PFSK-1 (cell line): ENCODE data around the gene HJURP.

Experiments
- POLR2AphosphoS5 ChIP-seq: IDR thresholded peaks from 2 replicates; pipeline ENCODE4 v1.6.1; 2012; ENCODE audit warnings: low read depth, mild to moderate bottlenecking, control low read depth, low read length, moderate library complexity
- SIN3A ChIP-seq: IDR thresholded peaks from 2 replicates; pipeline ENCODE4 v1.6.1; 2012; ENCODE audit warnings: mild to moderate bottlenecking, low read length, moderate library complexity, borderline replicate concordance; ENCODE audit not compliant: insufficient read depth
- TAF1 ChIP-seq: IDR thresholded peaks from 2 replicates; pipeline ENCODE4 v1.6.1; 2012; ENCODE audit warnings: low read length, control low read depth, borderline replicate concordance; ENCODE audit not compliant: insufficient read depth
- TF ChIP-seq, protein P1 (sequence below), 2 experiments: IDR thresholded peaks; 2 replicates each; pipeline versions ENCODE4 v1.6.1 to v1.8.0; 2011 to 2012; ENCODE audit warnings: low read depth in 2 of 2, low read length in 2 of 2, control low read depth in 1 of 2, inconsistent platforms in 1 of 2, mild to moderate bottlenecking in 1 of 2, moderate library complexity in 1 of 2; ENCODE audit not compliant: insufficient read depth in 1 of 2

DNA sequence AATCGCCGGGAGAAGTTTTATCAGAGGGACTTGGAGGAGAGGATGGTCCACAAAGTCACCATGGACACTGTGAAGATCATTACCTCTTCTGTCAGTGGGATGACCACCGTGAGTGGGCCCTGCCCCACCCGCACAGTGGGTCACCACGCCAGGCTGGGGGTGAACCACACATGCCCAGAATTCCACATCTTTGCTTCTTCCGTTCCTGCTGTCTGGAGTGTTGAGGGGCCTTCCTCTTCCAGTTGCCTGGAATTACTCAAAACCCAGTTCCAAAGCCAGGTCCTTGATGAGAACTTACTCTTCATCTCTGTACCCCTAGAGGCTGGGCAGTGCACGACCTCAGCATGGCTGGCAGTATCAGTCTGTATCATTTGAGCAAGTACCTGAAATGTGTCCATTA is 54.1 kb downstream of the HJURP start:
- TF ChIP-seq POLR2AphosphoS5 (no peak), TAF1 (no peak), SIN3A (no peak)
- TF ChIP-seq, protein P1, sequence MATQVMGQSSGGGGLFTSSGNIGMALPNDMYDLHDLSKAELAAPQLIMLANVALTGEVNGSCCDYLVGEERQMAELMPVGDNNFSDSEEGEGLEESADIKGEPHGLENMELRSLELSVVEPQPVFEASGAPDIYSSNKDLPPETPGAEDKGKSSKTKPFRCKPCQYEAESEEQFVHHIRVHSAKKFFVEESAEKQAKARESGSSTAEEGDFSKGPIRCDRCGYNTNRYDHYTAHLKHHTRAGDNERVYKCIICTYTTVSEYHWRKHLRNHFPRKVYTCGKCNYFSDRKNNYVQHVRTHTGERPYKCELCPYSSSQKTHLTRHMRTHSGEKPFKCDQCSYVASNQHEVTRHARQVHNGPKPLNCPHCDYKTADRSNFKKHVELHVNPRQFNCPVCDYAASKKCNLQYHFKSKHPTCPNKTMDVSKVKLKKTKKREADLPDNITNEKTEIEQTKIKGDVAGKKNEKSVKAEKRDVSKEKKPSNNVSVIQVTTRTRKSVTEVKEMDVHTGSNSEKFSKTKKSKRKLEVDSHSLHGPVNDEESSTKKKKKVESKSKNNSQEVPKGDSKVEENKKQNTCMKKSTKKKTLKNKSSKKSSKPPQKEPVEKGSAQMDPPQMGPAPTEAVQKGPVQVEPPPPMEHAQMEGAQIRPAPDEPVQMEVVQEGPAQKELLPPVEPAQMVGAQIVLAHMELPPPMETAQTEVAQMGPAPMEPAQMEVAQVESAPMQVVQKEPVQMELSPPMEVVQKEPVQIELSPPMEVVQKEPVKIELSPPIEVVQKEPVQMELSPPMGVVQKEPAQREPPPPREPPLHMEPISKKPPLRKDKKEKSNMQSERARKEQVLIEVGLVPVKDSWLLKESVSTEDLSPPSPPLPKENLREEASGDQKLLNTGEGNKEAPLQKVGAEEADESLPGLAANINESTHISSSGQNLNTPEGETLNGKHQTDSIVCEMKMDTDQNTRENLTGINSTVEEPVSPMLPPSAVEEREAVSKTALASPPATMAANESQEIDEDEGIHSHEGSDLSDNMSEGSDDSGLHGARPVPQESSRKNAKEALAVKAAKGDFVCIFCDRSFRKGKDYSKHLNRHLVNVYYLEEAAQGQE (IDR thresholded peaks at IDR 0.05; ENCODE audit: insufficient read depth in 1 of 2, low read depth in 2 of 2, low read length in 2 of 2), result no peak
